ENCODE measurements around the gene TBC1D3B.
"Not testable (repeated sequence)": the region's sequence is repeated elsewhere in the genome, so short reads cannot be mapped to it uniquely, and the experiment has no call there.

TBC1D3B gene

GRCh38 chr17:36212966-36213365, 36.5 kb upstream of the TBC1D3B start:
- no peak overlapping the region for H3K4me3 Mint-ChIP-seq
- H3K36me3 Mint-ChIP-seq (ENCODE audit: low read depth): no peaks in the 10 kb centered on the region
- peaks cover 42% of the 10 kb centered on the region for H3K27me3 Mint-ChIP-seq (ENCODE audit: low read depth)
- TF ChIP-seq, protein P1, sequence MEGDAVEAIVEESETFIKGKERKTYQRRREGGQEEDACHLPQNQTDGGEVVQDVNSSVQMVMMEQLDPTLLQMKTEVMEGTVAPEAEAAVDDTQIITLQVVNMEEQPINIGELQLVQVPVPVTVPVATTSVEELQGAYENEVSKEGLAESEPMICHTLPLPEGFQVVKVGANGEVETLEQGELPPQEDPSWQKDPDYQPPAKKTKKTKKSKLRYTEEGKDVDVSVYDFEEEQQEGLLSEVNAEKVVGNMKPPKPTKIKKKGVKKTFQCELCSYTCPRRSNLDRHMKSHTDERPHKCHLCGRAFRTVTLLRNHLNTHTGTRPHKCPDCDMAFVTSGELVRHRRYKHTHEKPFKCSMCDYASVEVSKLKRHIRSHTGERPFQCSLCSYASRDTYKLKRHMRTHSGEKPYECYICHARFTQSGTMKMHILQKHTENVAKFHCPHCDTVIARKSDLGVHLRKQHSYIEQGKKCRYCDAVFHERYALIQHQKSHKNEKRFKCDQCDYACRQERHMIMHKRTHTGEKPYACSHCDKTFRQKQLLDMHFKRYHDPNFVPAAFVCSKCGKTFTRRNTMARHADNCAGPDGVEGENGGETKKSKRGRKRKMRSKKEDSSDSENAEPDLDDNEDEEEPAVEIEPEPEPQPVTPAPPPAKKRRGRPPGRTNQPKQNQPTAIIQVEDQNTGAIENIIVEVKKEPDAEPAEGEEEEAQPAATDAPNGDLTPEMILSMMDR (IDR thresholded peaks at IDR 0.05; ENCODE audit: unreplicated experiment in 3 of 3): no peak
- H3K9me3 Mint-ChIP-seq: peaks cover 4% of the 10 kb centered on the region
- H3K4me1 Mint-ChIP-seq: no peaks in the 10 kb centered on the region
- no peak overlapping the region for H3K27ac Mint-ChIP-seq

DNA sequence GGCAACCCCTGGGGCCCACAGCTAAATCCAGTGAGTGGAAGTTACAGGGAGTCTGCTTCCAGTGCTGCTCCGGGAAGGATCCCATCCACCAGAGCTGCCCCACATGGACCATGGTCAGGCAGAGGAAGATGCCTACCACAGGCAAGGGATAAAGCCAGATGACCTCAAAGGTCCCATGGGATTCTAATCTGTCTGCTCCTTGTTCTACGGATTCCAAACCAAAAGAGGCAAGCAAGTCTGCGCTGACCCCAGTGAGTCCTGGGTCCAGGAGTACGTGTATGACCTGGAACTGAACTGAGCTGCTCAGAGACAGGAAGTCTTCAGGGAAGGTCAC, 35.8 kb upstream of the TBC1D3B start:
- TF ChIP-seq, protein P1 (IDR thresholded peaks at IDR 0.05; ENCODE audit: unreplicated experiment in 3 of 3): no peak

GRCh38 chr17:36211484-36212271, 35.2 kb upstream of the TBC1D3B start:
- H3K4me1 Mint-ChIP-seq; H3K36me3 Mint-ChIP-seq (ENCODE audit: low read depth); H3K9me3 Mint-ChIP-seq; H3K4me3 Mint-ChIP-seq; H3K27ac Mint-ChIP-seq: not testable (repeated sequence)
- H3K27me3 Mint-ChIP-seq (ENCODE audit: low read depth): peaks cover 39% of the 10 kb centered on the region

More for the DNA sequence above, 35.8 kb upstream of the TBC1D3B start:
- H3K27ac Mint-ChIP-seq: no peak overlapping the region
- no peak overlapping the region for H3K4me3 Mint-ChIP-seq
- H3K4me1 Mint-ChIP-seq: no peaks in the 10 kb centered on the region
- no peaks in the 10 kb centered on the region for H3K9me3 Mint-ChIP-seq
- no peaks in the 10 kb centered on the region for H3K36me3 Mint-ChIP-seq (ENCODE audit: low read depth)
- H3K27me3 Mint-ChIP-seq (ENCODE audit: low read depth): peaks cover 42% of the 10 kb centered on the region

GRCh38 chr17:36210439-36211211, 34.2 kb upstream of the TBC1D3B start, which contains the start of gene CCL4L2:
CCL4L2 (plus strand) TSS chr17:36211063.
- not testable (repeated sequence) for H3K36me3 Mint-ChIP-seq (ENCODE audit: low read depth); H3K9me3 Mint-ChIP-seq; H3K4me1 Mint-ChIP-seq; H3K4me3 Mint-ChIP-seq; H3K27ac Mint-ChIP-seq
- peaks cover 34% of the 10 kb centered on the region for H3K27me3 Mint-ChIP-seq (ENCODE audit: low read depth)

GRCh38 chr17:36209575-36209974, 33.1 kb upstream of the TBC1D3B start:
- Mint-ChIP-seq H3K27ac (no peak overlapping the region), H3K4me3 (no peak overlapping the region), H3K27me3 (ENCODE audit: low read depth) (peaks cover 27% of the 10 kb centered on the region), H3K36me3 (ENCODE audit: low read depth) (no peaks in the 10 kb centered on the region), H3K9me3 (no peaks in the 10 kb centered on the region), H3K4me1 (no peaks in the 10 kb centered on the region)
- TF ChIP-seq, protein P1 (IDR thresholded peaks at IDR 0.05; ENCODE audit: unreplicated experiment in 3 of 3): no peak

DNA sequence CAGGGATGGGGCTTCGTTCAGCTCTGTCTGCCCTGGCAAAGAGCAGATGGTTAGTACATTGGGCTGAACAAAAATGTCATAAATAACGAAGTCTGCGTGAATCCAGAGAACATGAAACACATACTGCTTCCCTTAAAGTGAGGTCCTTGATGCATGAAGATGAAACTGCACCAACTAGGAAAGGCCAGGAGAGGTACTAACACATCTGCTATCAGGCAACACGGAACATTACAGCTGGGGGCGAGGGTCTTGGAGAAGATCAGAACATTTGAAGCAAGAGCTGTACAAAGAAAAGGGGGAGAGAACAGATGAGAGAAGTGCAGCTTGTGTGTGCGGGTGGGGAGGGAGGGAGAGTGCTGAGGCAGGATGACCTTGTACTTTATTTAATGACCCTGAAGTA, 30.9 kb upstream of the TBC1D3B start:
- not testable (repeated sequence) for H3K27ac Mint-ChIP-seq; H3K9me3 Mint-ChIP-seq; H3K36me3 Mint-ChIP-seq (ENCODE audit: low read depth); H3K4me1 Mint-ChIP-seq; H3K4me3 Mint-ChIP-seq
- H3K27me3 Mint-ChIP-seq (ENCODE audit: low read depth): peaks cover 22% of the 10 kb centered on the region

- H3K9me3 Mint-ChIP-seq; H3K36me3 Mint-ChIP-seq (ENCODE audit: low read depth); H3K27ac Mint-ChIP-seq; H3K4me1 Mint-ChIP-seq; H3K4me3 Mint-ChIP-seq: not testable (repeated sequence)
- peaks cover 12% of the 10 kb centered on the region for H3K27me3 Mint-ChIP-seq (ENCODE audit: low read depth)
These were observed 30.0 kb upstream of the TBC1D3B start for GRCh38 chr17:36206486-36206821.
